HS-27A (cell line): Measurements from ENCODE around the gene RPL19.
"Not testable (repeated sequence)": the region's sequence is repeated elsewhere in the genome, so short reads cannot be mapped to it uniquely, and the experiment has no call there.

Experiments
- DNase-seq: peaks from one replicate; pipeline ENCODE4 v3.0.0-alpha.2; 2012; ENCODE audit warnings: low read depth, missing footprints

The RPL19 gene

GRCh38 chr17:39244600-39245570 is 44.8 kb downstream of the RPL19 start:
- no peak for DNase-seq

- no peak for DNase-seq
These were observed 46.2 kb downstream of the RPL19 start for GRCh38 chr17:39246274-39246673.

GRCh38 chr17:39250076-39250475 is 50.0 kb downstream of the RPL19 start:
- DNase-seq = not testable (repeated sequence)

DNA sequence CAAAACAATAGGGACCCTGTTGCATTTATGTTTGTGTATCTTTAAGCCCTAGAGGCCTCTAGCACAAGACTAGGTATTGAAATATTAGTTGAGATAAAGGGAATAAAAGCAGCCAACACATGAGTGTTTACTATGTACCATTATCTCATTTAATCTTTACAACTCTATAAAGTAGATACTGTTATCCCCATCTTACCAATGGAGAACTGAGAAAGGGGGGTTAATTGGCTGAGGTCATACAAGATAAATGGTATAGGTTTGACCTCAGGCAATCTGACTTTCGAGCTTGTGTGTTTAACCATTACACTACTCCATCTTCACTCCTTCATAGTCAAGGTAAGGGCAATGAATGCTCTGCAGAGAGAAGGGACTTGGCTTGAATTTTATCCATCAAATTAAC is 51.9 kb downstream of the RPL19 start:
- DNase-seq = no peak

- DNase-seq = no peak
These were observed 52.8 kb downstream of the RPL19 start for GRCh38 chr17:39252788-39253460.
